T-helper 1 cell treated with Interleukin-12 subunit alpha and Interleukin-12 subunit beta and Interleukin-4 antibody, amounts not matched to agents 30 ng/mL and 1 ng/mL, for 36 hours (primary cell): ENCODE data around the gene VAPB. TPM values are rescaled to one million over a fixed set of nuclear protein-coding genes. Genes with fewer than 3 reads are reported as not detected.

Experiments
- intact Hi-C: fragments of 100-400 bp; cut with micrococcal nuclease; formaldehyde crosslinking; loops from one replicate; pipeline ENCODE4 v1.15.1; 2024
- total RNA-seq: library from RNA; stranded (reverse); gene quantifications from 2 replicates; pipeline ENCODE4 v1.2.3, GENCODE V29; 2022

The VAPB gene
- total RNA-seq, 1 donor from 2014 or later = 32.4 TPM

DNA sequence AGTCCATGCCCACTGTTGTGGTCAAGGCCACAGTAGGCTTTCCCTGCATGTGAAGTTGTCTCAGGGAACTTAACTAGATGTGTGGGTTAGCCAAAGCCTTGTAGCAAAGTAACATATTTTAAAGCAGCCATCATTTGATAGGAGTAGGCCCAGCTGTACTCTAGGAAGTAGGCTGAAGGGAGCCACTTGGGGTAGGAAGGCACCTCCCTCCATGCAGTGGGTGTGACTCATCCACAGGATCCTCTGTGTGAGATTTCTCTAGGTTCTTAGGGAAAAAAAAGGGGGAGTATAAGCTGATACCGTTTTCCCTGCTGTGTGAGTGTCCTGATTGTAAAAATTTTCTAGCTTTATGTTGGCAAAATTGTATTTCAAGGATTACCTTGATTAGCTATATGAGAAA is 44.7 kb downstream of the VAPB start:
- intact Hi-C loops = no loop called here

DNA sequence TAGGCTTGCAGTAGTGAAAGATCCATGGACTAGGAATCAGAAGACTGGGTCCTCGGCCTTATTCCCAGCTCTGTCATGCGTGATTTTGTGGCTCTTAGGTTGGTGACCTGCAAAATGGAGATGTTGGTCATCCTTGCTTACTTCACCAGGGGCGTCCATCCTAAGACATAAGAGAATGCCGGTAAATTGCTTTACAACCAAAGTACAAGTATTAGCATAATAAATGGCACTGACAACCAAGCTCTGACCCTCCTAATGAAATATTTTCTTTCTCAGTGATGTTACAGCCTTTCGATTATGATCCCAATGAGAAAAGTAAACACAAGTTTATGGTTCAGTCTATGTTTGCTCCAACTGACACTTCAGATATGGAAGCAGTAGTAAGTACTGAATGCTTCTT is 45.3 kb downstream of the VAPB start:
- intact Hi-C loops = no loop called here

DNA sequence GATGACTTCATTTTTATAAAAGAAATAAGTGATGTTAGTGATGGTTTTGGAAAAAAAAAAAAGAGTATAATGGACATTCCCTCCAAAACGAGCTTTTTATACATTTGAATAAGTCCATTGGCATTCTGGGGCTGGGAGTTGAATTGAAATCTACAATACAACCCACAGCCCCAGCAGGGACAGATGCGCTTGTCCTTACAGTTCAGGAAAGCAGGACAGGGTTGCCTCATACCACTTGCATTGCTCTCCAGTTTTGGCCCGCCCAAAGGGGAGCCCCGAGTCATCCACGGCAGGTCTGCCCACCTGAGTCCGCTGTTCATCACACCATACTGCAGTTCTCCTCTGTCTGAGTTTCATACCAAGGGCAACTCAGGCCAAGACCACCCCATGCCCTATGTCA is 46.2 kb downstream of the VAPB start:
- intact Hi-C loops = no loop called here

DNA sequence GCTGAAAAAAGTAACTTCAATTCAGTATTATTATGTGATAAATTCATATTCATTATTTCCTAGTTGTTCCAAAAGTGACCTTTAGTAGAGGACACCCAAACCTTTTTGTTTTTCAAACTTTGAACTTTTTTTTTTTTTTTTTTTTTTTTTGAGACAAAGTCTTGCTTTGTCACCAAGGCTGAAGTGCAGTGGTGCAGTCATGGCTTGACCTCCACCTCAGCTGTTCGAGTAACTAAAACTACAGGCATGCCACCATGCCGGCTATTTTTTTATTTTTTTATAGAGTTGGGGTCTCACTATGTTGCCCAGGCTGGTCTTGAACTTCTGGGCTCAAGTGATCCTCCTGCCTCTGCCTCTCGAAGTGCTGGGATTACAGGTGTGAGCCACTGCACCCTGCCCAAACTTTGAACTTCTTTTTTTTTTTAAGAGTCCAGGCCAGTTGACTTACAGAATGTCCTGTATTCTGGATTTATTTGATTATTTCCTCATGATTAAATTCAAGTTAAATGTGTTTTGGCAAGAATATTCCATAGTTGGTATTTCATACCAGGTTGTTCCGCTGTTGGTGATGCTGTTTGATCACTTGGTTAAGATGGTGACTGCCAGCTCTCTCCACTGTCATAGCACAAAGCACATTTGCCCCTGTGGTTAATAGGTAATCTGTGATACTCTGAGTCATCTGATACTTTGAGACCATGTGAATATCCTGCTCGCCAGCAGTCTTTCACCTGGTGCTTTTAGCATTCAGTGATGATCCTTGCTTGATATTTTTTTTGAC is 48.0 kb downstream of the VAPB start:
- intact Hi-C loops = no loop called here

DNA sequence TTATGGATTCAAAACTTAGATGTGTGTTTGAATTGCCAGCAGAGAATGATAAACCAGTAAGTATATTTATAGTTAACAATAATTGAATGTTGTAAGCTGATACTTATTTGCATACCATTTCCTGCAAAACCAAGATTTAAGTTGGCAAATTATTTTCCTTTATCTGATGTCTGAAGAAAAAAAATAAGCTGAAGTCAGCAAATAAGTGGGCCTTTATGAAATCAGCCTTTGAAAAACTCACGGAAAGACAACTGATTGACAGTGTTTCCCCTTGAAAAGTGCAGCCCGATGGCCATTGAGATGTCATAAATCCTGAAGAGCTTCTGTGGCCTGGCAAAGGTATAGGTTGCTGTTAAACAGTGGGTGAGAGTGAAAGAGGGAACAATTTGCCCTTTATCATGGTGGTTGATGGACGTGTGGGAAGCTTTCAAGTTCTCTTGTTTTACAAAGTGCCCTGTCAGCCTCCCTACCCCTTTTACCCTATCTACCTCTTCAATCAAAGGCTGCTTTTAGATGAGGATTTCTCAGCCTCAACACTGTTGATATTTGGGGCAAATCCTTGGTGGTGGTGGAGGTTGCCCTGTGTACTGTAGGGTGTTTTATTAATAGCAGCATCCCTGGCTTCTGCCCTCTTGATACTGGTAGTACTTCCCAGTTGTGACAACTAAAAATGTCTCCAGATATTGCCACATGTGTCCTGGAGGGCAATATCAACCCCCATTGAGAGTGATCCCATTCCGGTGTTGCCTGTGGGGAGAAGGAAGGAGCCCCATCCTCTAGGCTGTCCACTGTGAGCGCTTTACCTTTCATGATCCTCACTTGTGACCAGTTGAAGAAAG is 50.2 kb downstream of the VAPB start:
- intact Hi-C loops = no loop called here

- intact Hi-C loops = no loop called here
These were observed 51.2 kb downstream of the VAPB start for GRCh38 chr20:58440021-58440767.

- intact Hi-C loops = no loop called here
These were observed 52.7 kb downstream of the VAPB start for GRCh38 chr20:58441723-58442122.

DNA sequence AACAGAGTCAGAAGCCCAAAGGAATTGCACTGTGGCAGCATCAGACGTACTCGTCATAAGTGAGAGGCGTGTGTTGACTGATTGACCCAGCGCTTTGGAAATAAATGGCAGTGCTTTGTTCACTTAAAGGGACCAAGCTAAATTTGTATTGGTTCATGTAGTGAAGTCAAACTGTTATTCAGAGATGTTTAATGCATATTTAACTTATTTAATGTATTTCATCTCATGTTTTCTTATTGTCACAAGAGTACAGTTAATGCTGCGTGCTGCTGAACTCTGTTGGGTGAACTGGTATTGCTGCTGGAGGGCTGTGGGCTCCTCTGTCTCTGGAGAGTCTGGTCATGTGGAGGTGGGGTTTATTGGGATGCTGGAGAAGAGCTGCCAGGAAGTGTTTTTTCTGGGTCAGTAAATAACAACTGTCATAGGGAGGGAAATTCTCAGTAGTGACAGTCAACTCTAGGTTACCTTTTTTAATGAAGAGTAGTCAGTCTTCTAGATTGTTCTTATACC is 55.8 kb downstream of the VAPB start:
- intact Hi-C loops = loop anchor here (5.0 kb wide), 1 partner anchor 38 kb away; no protein-coding TSS in a partner anchor

GRCh38 chr20:58446264-58446959 is 57.4 kb downstream of the VAPB start:
- intact Hi-C loops = loop anchor here (2.0 to 5.0 kb wide), 3 partner anchors 39 to 136 kb away; partner anchors contain the start of gene VAPB

GRCh38 chr20:58446960-58447265 is 57.9 kb downstream of the VAPB start:
- intact Hi-C loops = loop anchor here (1.0 to 5.0 kb wide), 4 partner anchors 40 to 210 kb away; partner anchors contain the start of gene VAPB

DNA sequence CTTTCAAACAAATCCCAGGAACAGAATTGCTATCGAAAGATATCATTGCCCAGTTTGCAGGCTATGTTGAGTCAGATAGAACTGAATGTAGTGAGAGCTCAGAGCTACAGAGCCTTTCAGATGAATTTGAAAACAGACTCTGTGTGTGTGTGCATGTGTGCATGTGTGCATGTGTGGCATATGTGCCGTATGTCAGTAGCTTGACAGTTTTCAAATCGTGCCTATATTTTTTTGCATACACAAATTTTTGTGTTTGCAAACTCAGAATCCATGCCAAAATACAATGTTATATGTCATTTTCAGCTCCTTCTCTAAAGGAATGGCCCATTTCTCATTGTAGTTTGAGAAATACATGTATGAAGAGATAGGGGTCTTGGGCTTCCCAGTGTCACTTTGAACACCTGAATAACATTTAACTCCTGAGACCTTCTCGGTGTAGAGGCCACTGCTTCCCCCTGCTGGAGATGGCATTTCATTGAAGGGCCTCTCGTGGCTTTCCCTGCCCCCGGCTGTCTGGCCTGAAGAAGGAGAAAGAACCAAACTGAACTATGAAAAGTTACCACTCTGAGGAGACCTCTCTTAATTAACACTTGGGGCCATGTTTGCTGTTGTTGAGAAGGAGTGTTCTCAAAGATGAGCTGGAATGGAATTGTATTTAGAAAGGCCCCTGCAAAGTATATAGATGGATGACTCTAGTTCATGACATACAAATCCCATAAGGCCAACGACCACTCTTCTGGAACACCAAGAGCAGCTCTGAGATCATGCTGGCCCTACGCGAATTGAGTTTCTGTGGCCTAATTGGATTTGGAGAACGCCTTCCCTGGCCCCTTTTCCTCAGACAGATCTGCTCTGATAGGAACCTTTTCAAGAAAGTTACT is 58.7 kb downstream of the VAPB start:
- intact Hi-C loops = loop anchor here (1.0 to 5.0 kb wide), 4 partner anchors 40 to 210 kb away; partner anchors contain the start of gene VAPB

DNA sequence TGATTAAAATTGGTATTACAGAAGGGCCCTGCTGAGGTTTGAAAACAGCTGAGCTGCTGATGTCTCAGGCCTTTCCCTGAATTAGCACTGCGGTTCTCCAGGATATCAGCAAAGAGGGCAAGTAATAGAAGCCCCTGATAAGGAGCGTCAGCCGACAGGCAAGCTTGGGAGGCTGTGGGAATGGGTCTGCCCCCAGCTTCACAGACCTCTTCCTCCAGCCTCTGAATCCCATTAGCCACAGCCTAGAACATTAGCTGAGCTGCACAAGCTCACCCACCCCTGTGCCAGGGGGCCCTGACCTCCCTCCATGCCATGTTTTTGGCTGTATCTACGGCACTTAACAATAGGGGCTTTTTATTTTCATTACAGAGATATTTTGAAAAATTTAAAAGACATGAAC is 59.9 kb downstream of the VAPB start:
- intact Hi-C loops = loop anchor here (5.0 kb wide), 1 partner anchor 42 kb away; no protein-coding TSS in a partner anchor

- intact Hi-C loops = loop anchor here (5.0 kb wide), 1 partner anchor 42 kb away; no protein-coding TSS in a partner anchor
These were observed 60.7 kb downstream of the VAPB start for GRCh38 chr20:58449681-58450221.

DNA sequence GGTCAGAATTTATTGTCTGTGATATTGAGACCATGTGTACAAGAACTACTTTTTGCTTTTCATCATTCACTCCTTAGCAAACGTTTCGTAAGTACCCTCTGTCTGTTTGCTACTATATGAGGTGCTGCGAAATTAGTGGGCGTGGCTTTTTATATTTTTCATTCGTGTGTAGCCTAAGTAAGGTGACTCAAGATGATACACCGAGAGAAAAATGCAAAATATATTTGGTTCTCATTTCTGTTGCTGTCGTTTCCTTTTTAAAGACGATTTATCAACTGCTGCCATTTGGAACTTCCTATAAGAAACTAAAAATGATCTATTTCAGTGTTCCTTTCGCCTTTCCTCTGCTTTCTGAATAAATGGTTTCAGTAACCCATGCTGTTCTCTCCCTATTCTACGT is 61.2 kb downstream of the VAPB start:
- intact Hi-C loops = no loop called here

- intact Hi-C loops = no loop called here
These were observed 63.7 kb downstream of the VAPB start for GRCh38 chr20:58452667-58453255.

- intact Hi-C loops = no loop called here
These were observed 64.4 kb downstream of the VAPB start for GRCh38 chr20:58453391-58453790.

DNA sequence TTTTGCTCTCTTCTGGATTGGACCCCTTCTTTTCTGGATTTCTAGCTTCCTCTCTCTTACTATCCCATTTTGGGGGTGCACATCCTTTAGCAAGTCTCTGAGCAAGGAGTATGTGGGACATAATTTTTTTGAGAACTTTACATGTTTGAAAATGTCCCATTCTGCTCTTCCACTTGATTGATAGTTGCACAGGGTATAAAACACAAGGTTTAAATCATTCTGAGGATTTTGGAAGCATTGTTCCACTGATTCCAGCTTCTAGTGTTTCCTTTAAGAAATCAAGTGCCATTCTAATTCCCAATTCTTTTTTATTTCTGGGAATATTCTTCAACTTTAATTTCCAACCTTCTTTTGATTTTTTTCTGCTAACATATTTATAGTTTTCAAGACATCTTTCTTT is 65.4 kb downstream of the VAPB start:
- intact Hi-C loops = no loop called here

DNA sequence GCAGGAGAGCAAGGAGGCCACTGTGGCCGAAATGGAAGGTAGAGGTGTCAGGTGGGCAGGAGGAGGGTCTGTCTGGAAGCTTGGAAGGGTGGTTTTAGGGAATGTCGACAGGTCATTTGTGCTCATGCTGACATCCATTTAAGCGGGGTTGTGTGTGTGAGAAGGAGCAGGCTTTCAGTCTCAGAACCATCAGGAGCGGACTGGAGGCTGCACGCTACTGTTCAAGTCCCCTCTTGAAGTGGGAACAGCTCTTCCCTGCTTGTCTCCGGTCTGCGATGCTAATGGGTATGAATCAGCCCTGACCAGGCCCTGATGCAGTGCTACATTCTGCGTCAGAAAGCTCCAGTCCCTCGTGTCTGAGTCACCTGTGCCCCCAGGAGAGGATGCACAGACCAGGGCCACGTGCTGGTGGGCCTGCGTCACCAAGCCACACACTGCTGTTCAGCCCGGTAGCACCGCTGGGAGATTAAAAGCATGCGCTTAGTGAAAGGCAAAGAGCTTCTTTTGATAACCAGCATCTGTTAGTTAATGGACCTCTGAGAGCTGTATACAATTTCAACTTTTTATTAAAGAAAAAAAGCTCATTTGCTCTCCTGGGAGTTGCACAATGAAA is 68.2 kb downstream of the VAPB start:
- intact Hi-C loops = no loop called here
